Adipose tissue (tissue), 3 donors: Measurements from ENCODE around the gene TEF. TPM values are rescaled to one million over a fixed set of nuclear protein-coding genes. Genes with fewer than 3 reads are reported as not detected.

Source experiments
- H3K27ac ChIP-seq: one replicate; pipeline ENCODE4 v1.5.1; 2013; ENCODE audit warnings: low read depth, low read length
- WGBS, 3 donors: extraction: QIAGEN DNeasy Blood & Tissue Kit; methylation state at CpG; one replicate each; pipeline ENCODE4 v1.1.7; 2013; 5-methylcytosine and 5-hydroxymethylcytosine counted together
- polyA plus RNA-seq, 3 donors: library from polyadenylated mRNA; stranded (reverse); fragments of 200-250 nt; gene quantifications; one replicate each; pipeline ENCODE4 v1.2.3, GENCODE V29; 2013
- donor health status: healthy with polysubstance abuse.
- donor health status: Bipolar disorder and iron deficiency.
- donor health status: healthy.

The TEF gene
- polyA plus RNA-seq, 3 donors = 9.9 to 19.0 (median 15.9) TPM

GRCh38 chr22:41351011-41351410 lies 30.7 kb upstream of the TEF start:
- no peak overlapping the region for H3K27ac ChIP-seq
- 87 to 98% (median 90%) methylated on average over 5 of the region's 5 CpGs for WGBS, 3 donors

GRCh38 chr22:41352058-41352457 lies 29.7 kb upstream of the TEF start:
- WGBS, 3 donors = 54 to 70% (median 55%) methylated on average over 6 of the region's 6 CpGs
- H3K27ac ChIP-seq = no peak overlapping the region

DNA sequence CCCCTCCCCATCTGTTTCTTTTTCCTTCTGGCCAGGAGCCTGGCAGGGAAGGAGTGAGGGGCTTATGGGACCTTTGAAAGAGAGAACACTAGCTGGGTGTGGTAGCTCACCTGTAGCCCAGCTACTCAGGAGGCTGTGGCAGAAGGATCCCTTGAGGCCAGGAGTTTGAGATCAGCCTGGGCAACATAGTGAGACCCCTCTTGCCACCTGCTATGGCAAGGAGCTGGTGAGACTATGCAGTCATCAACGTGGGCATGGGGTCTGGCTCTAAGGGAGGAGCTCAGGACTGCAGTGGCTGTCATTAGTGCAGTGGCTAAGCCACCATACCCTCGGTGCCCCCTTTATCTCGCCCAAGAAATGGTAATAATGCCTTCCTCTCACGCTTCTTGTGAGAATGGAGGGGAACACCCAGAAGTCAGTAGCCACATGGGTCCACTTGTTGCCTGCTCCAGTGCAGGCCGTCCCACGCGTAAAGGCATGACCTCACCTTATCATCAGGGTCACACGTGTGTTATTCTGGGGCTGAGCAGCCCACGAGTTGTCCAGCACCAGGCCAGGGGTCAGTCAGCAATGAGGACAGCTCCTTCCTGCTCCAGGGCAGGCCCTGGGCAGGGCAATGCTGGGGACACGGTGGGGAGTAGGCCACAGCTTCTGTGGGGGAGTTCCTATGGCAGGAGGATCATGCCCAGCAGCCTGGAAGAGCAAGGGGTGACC lies 27.7 kb upstream of the TEF start:
- 84 to 89% (median 84%) methylated on average over 10 of the region's 10 CpGs for WGBS, 3 donors
- no peak overlapping the region for H3K27ac ChIP-seq

DNA sequence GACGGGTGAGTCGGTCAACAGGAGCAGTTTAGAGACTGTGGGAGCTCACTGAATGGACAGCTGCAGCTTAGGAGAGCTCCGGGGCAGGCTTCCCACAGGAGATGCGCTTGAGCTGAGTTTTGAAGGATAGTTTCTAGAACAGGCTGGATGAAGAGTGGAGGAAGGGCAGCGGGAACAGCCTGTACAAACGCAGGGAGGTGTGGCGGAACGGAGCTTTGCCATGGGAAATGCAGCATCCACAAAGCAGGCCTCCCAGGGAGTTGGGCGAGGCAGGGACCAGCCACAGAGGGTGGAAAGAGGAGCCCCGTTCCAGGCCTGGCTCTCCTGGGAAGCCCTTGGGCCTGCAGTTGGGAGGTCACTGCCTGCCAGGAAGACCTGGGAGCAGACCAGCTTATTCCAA lies 26.8 kb upstream of the TEF start:
- 91 to 96% (median 93%) methylated on average over 10 of the region's 10 CpGs for WGBS, 3 donors
- no peak overlapping the region for H3K27ac ChIP-seq

DNA sequence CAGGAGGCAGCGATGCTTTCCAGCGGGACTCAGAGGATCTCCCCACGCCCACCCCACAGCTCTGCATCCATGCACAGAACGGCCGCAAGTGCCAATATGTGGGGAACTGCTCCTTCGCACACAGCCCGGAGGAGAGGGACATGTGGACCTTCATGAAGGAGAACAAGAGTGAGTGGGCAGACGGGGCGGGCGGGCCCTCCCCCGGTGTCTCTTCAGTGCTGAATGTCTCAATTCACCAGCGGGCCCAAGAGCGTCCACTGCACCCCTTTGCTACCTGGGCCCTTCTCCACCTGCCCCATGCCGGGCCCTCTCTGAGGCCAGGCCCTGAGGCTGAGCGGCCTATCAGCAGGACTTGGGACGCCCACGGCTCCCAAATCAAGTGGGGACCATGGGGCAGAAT lies 25.8 kb upstream of the TEF start:
- no peak overlapping the region for H3K27ac ChIP-seq
- WGBS, 3 donors = 93 to 96% (median 96%) methylated on average over 17 of the region's 17 CpGs

DNA sequence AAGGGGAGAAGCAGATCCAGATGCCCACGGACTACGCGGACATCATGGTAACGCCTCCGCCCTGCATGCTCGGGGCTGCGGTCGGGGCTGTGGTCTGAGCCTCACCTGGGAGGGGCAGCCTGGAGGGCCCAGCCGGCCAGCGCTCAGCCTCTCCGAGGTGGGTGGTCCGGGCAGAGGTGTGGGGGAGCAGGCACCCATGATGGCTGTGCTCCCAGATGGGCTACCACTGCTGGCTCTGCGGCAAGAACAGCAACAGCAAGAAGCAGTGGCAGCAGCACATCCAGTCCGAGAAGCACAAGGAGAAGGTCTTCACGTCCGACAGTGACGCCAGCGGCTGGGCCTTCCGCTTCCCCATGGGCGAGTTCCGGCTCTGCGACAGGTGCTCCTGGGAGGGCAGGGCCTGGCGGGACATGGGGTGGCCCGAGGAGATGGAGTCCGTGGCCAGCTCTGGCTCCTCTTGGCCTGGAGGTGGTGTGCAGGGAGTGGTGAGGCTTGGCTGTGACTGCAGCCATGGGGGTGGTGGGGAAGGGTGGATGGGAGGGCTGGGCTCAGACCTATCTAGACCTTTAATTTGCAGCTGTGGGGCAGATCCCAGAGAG lies 25.2 kb upstream of the TEF start:
- no peak overlapping the region for H3K27ac ChIP-seq

DNA sequence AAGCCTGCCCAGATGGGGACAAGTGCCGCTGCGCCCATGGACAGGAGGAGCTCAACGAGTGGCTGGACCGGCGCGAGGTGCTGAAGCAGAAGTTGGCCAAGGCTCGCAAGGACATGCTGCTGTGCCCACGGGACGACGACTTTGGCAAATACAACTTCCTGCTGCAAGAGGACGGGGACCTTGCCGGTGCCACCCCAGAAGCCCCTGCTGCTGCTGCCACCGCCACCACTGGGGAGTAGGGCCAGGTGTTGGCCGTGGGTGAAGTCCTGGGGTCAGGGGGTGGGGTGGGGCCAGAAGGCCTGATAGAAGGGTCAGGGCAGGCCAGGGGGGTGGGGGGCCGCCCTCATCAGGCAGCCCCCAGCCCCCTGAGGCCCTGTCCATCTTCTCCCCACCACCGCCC lies 24.6 kb upstream of the TEF start:
- WGBS, 3 donors = 85 to 93% (median 91%) methylated on average over 15 to 16 of the region's 16 CpGs
- H3K27ac ChIP-seq = no peak overlapping the region

More for the DNA sequence above, 25.2 kb upstream of the TEF start:
- 93 to 95% (median 94%) methylated on average over 24 to 25 of the region's 25 CpGs for WGBS, 3 donors

DNA sequence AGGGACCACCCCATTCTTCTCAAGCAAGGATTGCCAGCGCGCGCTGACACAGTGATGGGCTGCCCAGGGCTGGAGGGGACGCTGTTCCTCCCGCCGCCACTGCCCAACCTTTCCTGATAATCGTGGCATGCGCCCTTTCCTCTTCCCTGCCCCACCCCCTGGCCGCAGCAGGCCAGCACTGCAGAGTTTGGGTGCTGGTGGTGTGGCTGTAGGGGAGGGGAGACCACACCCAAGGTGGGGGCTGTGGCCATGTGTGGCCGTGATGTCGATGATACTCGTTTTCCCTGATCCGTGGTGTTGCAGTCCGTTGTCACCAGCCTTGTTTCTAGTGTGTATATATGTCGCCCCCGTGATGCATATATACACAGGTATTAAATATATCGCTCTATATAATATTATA lies 22.8 kb upstream of the TEF start:
- no peak overlapping the region for H3K27ac ChIP-seq
- 77 to 87% (median 84%) methylated on average over 17 of the region's 17 CpGs for WGBS, 3 donors

GRCh38 chr22:41359376-41359775 lies 22.4 kb upstream of the TEF start:
- H3K27ac ChIP-seq = no peak overlapping the region
- WGBS, 3 donors = 78 to 84% (median 83%) methylated on average over 4 of the region's 4 CpGs

DNA sequence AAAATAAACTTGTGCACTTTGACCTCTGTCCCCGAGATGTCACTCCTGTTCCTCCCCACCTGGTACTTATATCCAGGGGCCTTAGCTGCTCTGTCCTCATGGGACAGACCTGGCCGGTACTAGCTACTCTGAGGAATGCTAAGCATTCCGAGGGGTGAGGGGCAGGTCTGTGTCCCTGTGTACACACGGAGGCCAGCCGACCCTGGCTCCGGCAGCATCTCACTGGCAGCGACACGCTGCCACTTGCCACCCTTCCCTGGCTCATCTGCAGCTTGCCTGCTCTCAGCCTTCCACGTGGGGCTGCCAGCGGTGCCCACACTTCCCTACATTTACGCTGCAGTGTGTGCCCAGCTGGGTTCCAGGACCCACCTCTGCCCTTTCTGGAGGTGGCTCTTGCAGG lies 21.6 kb upstream of the TEF start:
- no peak overlapping the region for H3K27ac ChIP-seq
- 46 to 83% (median 66%) methylated on average over 11 of the region's 11 CpGs for WGBS, 3 donors

DNA sequence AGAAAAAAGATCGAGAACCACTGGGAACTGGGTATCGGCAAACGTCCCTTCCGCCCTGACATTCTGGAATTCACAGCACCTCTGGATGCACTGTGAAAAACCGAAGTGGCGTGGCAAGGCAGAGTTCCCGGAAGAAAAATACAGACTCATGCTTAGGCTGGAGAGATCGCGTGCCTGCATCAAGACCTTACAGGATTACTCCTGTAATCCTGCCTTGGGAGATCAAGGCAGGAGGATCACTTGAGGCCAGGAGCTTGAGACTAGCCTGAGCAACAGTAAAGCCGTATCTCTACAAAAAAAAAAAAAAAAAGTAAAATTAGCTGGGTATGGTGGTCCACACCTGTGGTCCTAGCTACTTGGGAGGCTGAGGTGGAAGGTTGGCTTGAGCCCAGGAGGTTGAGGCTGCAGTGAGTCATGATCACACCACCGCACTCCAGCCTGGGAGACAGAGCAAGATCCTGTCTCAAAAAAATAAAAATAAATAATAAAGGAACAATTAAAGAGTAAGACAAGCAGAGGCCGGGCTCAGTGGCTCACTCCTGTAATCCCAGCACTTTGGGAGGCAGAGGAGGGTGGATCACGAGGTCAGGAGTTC lies 19.9 kb upstream of the TEF start:
- H3K27ac ChIP-seq = no peak overlapping the region
- WGBS, 3 donors = 92 to 94% (median 93%) methylated on average over 13 of the region's 13 CpGs

DNA sequence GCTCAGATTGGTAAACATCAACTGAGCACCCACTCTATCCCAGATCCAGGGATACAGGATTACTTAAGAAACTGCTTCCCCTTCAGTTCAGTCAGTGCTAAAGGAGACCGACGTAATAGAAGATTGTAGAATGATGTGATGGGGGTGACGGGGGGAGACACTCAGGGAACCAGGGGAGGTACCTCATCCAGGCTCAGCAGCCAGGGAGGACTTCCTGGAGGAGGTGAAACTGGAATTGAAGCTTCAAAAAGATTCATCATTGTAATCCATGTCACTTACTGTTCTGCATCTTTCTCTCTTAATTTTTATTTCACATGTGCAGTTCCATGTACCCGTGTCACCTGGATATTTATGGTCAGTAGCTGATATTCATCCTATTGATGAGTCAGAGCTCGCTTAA lies 19.1 kb upstream of the TEF start:
- H3K27ac ChIP-seq = no peak overlapping the region
- 83 to 88% (median 83%) methylated on average over 5 of the region's 5 CpGs for WGBS, 3 donors

DNA sequence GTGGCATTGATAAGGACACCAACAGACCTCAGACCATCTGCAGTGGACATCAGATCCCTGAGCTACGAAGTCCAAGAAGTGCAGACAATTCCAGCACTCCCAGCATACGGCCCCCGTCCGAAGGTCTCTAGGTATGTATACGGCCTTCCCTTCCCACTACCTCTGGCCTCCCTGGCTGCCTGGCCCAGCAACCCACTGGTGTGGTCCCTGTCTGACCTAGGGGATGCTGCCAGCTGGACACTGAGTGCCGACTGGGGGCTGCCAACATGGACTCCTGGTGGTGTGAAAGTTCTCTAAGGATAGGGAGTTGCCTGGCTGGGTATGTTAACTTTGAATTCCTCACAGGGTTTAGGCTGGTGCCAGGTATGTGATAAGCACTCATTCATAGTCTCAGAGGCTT lies 17.5 kb upstream of the TEF start:
- H3K27ac ChIP-seq = no peak overlapping the region
- 81 to 85% (median 82%) methylated on average over 6 of the region's 6 CpGs for WGBS, 3 donors

DNA sequence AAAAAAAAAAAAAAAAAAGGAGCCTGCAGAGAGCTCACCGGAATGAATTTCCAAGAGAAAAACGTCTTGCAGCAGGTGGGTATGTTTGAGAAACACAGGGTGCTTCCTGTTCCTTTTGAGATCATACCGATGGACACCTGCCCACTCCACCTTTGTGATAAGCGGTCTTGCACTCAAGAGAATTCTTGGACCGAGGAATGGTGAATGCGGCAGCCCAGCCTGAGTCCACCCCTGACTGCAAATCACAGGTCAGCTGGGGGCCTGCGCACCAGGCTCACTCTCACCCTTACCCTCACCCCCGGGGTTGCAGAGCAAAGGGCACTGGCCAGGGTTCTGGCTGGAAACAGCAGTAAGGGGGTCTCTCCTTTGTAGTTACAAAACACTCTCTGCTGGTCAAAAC lies 16.8 kb upstream of the TEF start:
- H3K27ac ChIP-seq = no peak overlapping the region
- 27 to 62% (median 56%) methylated on average over 8 of the region's 8 CpGs for WGBS, 3 donors

- H3K27ac ChIP-seq = no peak overlapping the region
- 66 to 82% (median 75%) methylated on average over 5 of the region's 5 CpGs for WGBS, 3 donors
These were observed 16.3 kb upstream of the TEF start for GRCh38 chr22:41365425-41365824.

- 65 to 74% (median 67%) methylated on average over 17 of the region's 17 CpGs for WGBS, 3 donors
- H3K27ac ChIP-seq = no peak overlapping the region
These were observed 15.3 kb upstream of the TEF start for GRCh38 chr22:41366323-41367029.

DNA sequence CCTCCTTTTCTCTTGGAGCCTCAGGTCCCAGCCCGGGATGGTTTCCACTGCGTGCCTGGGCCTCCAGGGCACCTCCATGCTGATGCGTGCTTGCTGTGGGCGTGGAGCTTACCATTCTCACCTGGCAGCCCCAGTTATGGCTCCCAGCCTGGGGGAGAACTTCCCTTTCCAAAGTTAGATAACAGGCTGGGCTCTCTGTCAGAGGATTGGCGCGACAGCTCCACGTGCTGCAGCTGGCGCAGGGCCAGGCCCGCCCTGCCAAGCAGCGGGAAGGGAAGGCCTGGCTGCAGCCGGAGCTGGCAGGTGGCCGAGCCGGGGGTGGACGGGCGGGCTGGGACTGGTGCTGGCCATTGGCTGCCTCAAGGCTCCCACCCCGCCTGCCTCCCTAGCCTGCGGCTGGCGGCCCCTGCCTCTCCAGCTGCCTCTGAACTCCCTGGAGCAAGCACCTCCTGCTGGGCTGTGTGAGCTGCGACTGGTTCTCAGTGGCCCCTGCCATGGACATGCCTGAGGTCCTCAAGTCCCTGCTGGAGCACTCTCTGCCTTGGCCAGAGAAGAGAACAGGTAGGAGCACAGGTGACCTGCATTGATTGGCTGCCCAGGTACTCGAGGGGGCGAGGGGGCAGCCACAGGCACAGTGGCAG lies 14.6 kb upstream of the TEF start:
- 1 to 4% (median 3%) methylated on average over 18 to 21 of the region's 21 CpGs for WGBS, 3 donors

DNA sequence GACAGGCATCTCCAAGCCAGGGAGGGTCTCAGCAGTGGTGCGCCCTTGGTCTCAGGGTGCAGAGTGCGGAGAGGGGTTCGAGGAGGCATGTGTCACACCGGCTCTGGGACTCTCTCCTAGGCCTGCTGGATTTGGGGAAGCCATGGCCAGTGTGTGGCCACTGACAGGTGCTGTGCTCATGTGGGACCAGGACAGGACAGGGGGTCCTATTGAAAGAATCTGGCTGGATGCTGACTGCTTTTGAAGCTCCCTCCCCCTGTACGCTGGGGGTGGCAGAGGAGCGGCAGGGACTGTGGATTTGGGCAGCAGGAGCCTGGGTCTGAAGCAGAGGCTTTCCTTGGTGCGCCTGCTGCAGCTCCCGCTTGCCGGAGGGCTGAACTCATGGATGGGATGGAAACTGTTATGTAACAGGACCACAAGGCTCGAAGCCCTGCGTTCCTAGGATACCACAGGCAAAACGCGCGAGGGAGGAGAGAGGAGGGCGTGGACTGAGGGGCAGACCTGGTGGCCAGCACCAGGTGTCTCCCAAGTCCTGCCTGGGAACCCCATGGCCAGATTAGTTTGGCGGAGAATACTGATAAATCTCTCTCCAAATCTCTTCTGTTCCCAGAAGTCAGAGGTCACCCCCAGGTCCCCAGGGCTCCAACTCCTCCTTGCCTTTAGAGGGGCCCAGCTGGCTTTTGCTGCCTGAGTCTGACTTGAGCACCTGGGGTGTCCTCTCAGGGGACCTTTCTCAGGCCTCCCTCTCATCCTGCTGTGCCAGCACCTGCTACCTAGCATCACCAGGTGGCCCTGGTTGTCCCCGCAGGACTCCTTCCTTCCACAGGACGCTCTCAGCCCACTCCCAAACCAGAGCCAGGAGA lies 13.8 kb upstream of the TEF start:
- WGBS, 3 donors = 30 to 62% (median 39%) methylated on average over 18 of the region's 18 CpGs
- H3K27ac ChIP-seq = no peak overlapping the region

More for the DNA sequence above, 14.6 kb upstream of the TEF start:
- no peak overlapping the region for H3K27ac ChIP-seq
